GM12801 (cell line): Measurements from ENCODE around the gene STAT5A.

Experiments used
- TF ChIP-seq, protein P1 (sequence below): IDR thresholded peaks from one replicate; pipeline ENCODE4 v1.5.1; 2011; ENCODE audit warnings: control low read depth; ENCODE audit not compliant: insufficient read length; ENCODE audit errors: extremely low read depth

Gene STAT5A

DNA sequence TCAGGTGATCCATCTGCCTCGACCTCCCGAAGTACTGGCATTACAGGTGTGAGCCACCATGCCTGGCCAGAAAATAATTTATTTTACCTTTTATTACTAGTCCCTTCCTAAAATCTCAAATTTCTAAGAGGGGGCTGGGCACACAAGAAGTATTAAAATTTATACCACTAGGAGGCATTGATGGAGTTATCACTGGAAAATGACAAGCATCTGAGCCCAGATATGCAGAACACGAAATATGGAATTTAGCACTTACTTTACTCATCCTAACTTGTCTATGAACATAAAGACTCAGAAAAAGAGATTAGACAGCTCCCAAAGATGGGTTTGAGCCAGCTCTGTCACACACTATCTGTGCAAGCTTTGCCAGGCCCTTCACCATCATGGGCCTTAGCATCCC, 46.4 kb downstream of the STAT5A start:
- TF ChIP-seq, protein P1, sequence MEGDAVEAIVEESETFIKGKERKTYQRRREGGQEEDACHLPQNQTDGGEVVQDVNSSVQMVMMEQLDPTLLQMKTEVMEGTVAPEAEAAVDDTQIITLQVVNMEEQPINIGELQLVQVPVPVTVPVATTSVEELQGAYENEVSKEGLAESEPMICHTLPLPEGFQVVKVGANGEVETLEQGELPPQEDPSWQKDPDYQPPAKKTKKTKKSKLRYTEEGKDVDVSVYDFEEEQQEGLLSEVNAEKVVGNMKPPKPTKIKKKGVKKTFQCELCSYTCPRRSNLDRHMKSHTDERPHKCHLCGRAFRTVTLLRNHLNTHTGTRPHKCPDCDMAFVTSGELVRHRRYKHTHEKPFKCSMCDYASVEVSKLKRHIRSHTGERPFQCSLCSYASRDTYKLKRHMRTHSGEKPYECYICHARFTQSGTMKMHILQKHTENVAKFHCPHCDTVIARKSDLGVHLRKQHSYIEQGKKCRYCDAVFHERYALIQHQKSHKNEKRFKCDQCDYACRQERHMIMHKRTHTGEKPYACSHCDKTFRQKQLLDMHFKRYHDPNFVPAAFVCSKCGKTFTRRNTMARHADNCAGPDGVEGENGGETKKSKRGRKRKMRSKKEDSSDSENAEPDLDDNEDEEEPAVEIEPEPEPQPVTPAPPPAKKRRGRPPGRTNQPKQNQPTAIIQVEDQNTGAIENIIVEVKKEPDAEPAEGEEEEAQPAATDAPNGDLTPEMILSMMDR, result no peak

DNA sequence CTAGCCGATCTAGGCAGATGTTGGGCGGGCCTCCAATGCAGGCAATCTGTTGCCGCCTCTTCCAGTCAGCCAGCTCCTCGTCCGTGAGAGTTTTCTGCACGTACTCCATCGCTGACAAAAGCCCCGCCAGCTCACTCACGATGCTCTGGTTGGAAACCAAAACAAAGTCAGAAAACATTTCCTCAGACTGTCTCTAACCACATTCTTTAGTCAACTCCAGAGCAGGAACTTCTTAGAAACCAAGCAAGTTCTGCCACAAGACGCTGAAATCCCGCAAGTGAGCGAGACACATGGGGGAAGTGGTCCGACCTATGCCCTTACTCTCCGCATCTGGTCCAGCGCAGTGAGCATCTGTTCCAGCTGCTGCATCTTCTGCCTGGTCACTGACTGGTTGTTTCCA, 49.1 kb downstream of the STAT5A start:
- TF ChIP-seq, protein P1, result no peak

DNA sequence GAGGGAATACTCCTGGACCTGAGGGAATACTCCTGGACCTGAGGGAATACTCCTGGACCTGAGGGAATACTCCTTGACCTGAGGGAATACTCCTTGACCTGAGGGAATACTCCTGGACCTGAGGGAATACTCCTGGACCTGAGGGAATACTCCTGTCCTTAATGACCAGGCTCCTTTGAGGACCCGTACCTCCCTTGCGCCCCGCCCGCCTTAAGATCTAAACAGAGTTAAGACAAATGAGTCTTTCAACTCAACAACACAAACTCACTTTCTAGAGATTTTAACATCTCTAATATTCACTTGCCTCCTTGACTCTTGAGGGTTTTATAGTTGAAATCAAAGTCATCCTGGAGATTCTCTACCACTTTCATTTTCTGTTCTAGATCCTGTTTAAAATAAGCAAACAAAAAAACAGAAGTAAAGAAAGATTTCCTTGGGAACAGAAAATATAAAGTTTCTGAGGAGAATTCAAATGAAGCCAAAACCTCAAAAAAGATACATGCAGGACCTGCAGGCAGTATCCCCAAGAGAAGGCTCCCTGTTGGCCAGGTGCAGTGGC, 50.2 kb downstream of the STAT5A start:
- TF ChIP-seq, protein P1, result no peak

DNA sequence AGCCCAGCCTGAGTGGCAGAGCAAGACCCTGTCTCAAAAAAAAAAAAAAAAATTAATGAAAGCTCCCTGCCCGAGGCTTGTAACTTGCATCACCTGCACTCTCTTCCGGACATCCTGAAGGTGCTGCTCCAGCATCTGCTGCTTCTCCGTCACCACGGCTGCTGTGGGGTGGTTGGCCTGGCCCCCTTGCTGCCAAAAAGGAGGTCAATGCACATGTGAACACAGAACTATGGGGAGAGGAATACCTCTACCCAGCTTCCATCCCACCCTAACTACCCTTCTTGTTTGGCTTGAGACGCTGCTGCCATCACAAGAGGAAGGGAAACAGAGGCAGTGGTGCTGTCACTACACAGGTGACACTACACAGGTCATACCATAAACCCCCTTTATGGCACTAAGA, 50.9 kb downstream of the STAT5A start:
- TF ChIP-seq, protein P1, result no peak

DNA sequence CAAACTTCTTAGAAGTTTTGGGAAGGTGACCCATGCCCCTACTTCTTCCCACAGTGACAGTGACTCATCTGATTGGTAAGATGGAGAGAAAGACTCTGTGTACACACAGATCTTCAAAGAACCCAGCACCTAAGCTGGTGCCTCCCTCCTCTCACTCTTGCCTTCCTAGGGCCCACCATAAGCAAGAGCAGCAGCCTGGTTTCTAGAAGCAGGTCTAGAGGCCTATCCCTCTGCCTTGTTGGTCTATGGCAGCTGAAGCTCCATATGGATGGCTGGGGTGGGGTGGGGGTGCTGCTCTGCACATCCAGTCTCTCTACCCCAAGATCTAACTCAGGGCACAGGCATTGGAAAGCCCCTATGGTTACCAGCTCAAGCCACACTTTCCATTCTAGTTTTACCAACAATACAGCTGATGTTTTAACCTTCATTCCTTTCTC, 52.4 kb downstream of the STAT5A start:
- TF ChIP-seq, protein P1, result no peak

DNA sequence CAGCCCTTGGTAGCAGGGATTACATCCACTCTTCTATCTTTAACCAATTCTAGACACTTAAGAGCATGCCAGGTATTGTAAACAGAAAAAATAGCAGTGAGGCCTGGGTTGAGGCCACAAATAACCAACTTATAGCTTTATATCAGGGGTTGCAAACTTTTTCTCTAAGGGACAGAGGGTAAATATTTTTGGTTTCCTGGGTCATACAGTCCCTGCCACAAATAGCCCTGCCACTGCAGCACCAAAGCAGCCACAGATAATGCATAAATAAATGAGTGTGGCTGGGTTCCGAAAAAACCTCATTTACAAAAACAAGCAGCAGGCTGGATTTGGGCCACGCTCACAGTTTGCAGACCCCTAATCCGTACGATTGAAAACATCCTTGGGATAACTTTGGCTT, 53.3 kb downstream of the STAT5A start:
- TF ChIP-seq, protein P1, result no peak

DNA sequence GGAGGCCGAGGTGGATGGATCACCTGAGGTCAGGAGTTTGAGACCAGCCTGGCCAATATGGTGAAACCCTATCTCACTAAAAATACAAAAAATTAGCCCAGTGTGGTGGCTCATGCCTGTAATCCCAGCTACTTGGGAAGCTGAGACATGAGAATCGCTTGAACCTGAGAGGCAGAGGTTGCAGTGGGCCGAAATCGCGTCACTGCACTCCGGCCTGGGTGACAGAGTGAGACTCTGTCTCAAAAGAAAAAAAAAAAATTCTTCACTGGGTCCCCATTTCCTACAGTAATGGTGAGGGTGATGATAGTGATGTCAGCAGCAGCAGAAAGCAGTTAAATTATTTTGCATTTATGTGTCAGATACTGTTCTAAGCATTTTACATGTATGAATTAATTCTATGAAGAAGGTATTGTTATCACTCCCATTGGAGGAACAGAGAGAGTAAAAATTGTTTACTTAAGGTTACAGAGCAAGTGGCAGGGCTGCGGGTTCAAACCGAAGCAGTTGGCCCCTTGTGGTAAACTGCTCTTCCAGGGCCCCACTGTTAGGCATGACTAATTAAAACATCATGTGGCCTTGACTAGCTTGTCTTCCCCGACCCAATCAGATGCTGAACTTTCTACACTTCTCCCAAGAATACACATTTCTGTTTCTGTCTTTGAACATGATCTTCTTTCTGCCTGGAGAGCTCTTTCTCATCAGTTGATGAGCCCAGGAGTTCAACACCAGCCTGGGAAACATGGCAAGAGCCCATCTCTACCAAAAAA, 54.1 kb downstream of the STAT5A start:
- TF ChIP-seq, protein P1, result no peak
